Activated CD4-positive, alpha-beta T cell treated with anti-CD3 and anti-CD28 coated beads for 4 hours (primary cell): ENCODE data around the gene DUSP10.

Experiments used
- DNase-seq, 2 donors: peaks; one replicate each; pipeline ENCODE4 v3.0.0-alpha.2; 2020

Gene DUSP10

GRCh38 chr1:221689138-221689537 lies 52.8 kb downstream of the DUSP10 start:
- no peak for DNase-seq

- no peak for DNase-seq
Observed at GRCh38 chr1:221688488-221688843, 53.4 kb downstream of the DUSP10 start.

GRCh38 chr1:221687836-221688487 lies 53.9 kb downstream of the DUSP10 start:
- no peak for DNase-seq

- DNase-seq: no peak
Observed at GRCh38 chr1:221683681-221684080, 58.2 kb downstream of the DUSP10 start.

DNA sequence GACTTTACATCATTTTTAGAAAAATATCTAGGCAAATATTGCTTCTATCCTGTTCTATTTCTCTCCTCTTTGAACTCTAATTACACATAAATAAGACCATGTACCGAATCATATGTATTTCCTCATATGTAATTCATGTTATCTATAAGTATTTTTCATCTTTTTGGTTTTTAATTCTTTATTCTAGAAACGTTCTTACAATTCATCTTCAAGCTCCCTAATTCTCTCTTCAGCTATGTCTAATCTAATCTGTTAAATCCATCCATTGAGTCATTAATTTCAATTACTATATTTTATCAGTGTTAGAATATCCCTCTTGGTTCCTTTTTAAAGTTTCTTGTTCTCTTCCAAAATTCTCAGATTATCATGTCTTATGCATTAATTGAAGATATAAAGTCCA lies 61.8 kb downstream of the DUSP10 start:
- DNase-seq: no peak

GRCh38 chr1:221678014-221678413 lies 63.9 kb downstream of the DUSP10 start:
- DNase-seq: no peak

- no peak for DNase-seq
Observed at GRCh38 chr1:221675880-221676800, 65.7 kb downstream of the DUSP10 start.

- no peak for DNase-seq
Observed at GRCh38 chr1:221672965-221673364, 68.9 kb downstream of the DUSP10 start.

DNA sequence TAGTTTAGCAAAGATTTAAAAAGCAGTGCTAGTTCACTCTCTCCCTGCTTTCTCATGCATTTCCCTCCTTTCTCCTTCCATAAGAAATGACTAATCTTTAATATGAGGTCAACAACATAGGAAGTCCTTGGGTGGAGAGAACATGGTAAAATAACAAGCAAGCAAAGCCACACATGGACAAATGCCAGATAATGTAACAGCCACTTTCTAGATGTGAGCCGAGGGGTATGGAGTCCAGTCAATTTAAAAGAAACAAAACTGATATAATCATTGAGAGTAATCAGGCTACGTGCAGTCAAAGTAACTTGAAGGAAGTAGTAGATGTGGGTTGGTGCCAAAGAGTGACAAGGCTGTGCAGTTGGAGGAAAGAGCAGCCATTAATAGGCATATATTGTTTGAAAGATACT lies 69.6 kb downstream of the DUSP10 start:
- no peak for DNase-seq

GRCh38 chr1:221670081-221670480 lies 71.8 kb downstream of the DUSP10 start:
- DNase-seq: no peak

GRCh38 chr1:221669441-221669840 lies 72.4 kb downstream of the DUSP10 start:
- no peak for DNase-seq

- DNase-seq: no peak
Observed at GRCh38 chr1:221667504-221667903, 74.4 kb downstream of the DUSP10 start.

GRCh38 chr1:221664253-221664652 lies 77.6 kb downstream of the DUSP10 start:
- no peak for DNase-seq

DNA sequence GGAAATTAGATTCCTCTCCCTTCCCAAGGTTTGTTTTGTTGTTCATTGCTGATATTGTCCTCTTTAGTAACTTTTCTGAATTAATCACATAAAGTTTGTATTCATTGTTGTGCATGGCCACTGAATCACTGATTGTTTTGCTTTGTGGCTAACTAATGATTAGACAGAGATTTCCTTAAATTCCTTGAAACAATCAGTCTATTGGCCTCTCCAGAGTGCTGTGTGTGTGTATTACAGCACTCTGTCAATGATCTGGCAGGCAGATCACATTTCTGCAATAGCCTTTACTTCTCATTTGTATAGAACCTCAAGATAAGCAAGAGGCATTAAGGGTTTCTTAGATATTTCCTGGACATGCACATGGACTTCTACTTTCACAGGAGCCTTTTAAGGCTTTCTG lies 78.6 kb downstream of the DUSP10 start:
- no peak for DNase-seq

GRCh38 chr1:221655766-221656305 lies 86.1 kb downstream of the DUSP10 start:
- no peak for DNase-seq
